Liver (tissue), 9 donors: Measurements from ENCODE around the gene DAPK2. TPM values are rescaled to one million over a fixed set of nuclear protein-coding genes. Genes with fewer than 3 reads are reported as not detected.

Source experiments
- DNase-seq: peaks from one replicate; pipeline ENCODE4 v3.0.0-alpha.2; 2017; ENCODE audit warnings: low spot score
- H3K27ac ChIP-seq, 2 donors: one replicate each; pipeline ENCODE4 v1.7.0; 2013; ENCODE audit warnings: inconsistent platforms in 2 of 2, low read length in 2 of 2, control low read depth in 1 of 2, low read depth in 1 of 2, mild to moderate bottlenecking in 1 of 2
- H3K27me3 ChIP-seq, 4 donors: one replicate each; pipeline versions ENCODE4 v1.6.1 to v1.7.0; 2013; ENCODE audit warnings: low read length in 3 of 4, inconsistent platforms in 1 of 4, mild to moderate bottlenecking in 1 of 4, moderate library complexity in 1 of 4; ENCODE audit not compliant: control insufficient read depth in 4 of 4, insufficient read depth in 4 of 4
- H3K36me3 ChIP-seq, 4 donors: one replicate each; pipeline versions ENCODE4 v1.6.1 to v1.7.0; 2013; ENCODE audit warnings: low read length in 3 of 4, mild to moderate bottlenecking in 3 of 4, low read depth in 1 of 4, moderate library complexity in 1 of 4; ENCODE audit not compliant: control insufficient read depth in 4 of 4, insufficient read depth in 3 of 4
- H3K4me1 ChIP-seq, 4 donors: one replicate each; pipeline versions ENCODE4 v1.6.1 to v1.7.0; 2013; ENCODE audit warnings: low read length in 3 of 4, mild to moderate bottlenecking in 3 of 4, moderate library complexity in 1 of 4; ENCODE audit not compliant: control insufficient read depth in 4 of 4, insufficient read depth in 4 of 4
- H3K4me3 ChIP-seq, 3 donors: one replicate each; pipeline versions ENCODE4 v1.6.1 to v1.7.0; 2013; ENCODE audit warnings: low read length in 3 of 3, control low read depth in 1 of 3, low read depth in 1 of 3, mild to moderate bottlenecking in 1 of 3
- H3K9ac ChIP-seq, 2 donors: one replicate each; pipeline ENCODE4 v1.7.0; 2013; ENCODE audit warnings: low read length in 2 of 2, mild to moderate bottlenecking in 2 of 2, moderate library complexity in 2 of 2, control low read depth in 1 of 2, low read depth in 1 of 2
- H3K9me3 ChIP-seq, 4 donors: one replicate each; pipeline versions ENCODE4 v1.6.1 to v1.7.0; 2013; ENCODE audit warnings: low read length in 3 of 4; ENCODE audit not compliant: control insufficient read depth in 4 of 4
- FOXA2 ChIP-seq: IDR thresholded peaks from 2 replicates; pipeline ENCODE4 v1.6.1; 2016; ENCODE audit warnings: antibody characterized with exemption
- GABPA ChIP-seq, 2 donors: IDR thresholded peaks in 1 of 2; conservative IDR thresholded peaks in 1 of 2; 2 replicates each; pipeline ENCODE4 v1.6.1; 2016; ENCODE audit warnings: antibody characterized with exemption in 2 of 2, mild to moderate bottlenecking in 1 of 2, moderate library complexity in 1 of 2
- HNF4G ChIP-seq: IDR thresholded peaks from 2 replicates; pipeline ENCODE4 v1.6.1; 2016; ENCODE audit warnings: antibody characterized with exemption
- JUND ChIP-seq, 2 donors: IDR thresholded peaks; 2 replicates each; pipeline ENCODE4 v1.6.1; 2016; ENCODE audit warnings: antibody characterized with exemption in 2 of 2
- RAD21 ChIP-seq, 2 donors: IDR thresholded peaks; 2 replicates each; pipeline ENCODE4 v1.6.1; 2016; ENCODE audit warnings: antibody characterized with exemption in 2 of 2, mild to moderate bottlenecking in 2 of 2
- RXRA ChIP-seq, 2 donors: IDR thresholded peaks; 2 replicates each; pipeline ENCODE4 v1.6.1; 2017 to 2018; ENCODE audit warnings: antibody characterized with exemption in 2 of 2, mild to moderate bottlenecking in 1 of 2
- SP1 ChIP-seq: IDR thresholded peaks from 2 replicates; pipeline ENCODE4 v1.6.1; 2018; ENCODE audit warnings: antibody characterized with exemption, mild to moderate bottlenecking
- TAF1 ChIP-seq: conservative IDR thresholded peaks from 2 replicates; pipeline ENCODE4 v1.6.1; 2016; ENCODE audit warnings: antibody characterized with exemption, mild to moderate bottlenecking
- YY1 ChIP-seq: IDR thresholded peaks from 2 replicates; pipeline ENCODE4 v1.6.1; 2016; ENCODE audit warnings: antibody characterized with exemption, mild to moderate bottlenecking
- WGBS: extraction: QIAGEN DNeasy Blood & Tissue Kit; methylation state at CpG from one replicate; pipeline ENCODE4 v1.1.7; 2013; 5-methylcytosine and 5-hydroxymethylcytosine counted together
- polyA plus RNA-seq, 2 donors: library from polyadenylated mRNA; stranded (reverse) in 1 of 2; unstranded in 1 of 2; fragments of 200-250 nt in 1 of 2; fragments of >200 nt in 1 of 2; fragmentation: Nextera tagmentation in 1 of 2; extraction: Ambion mirVana in 1 of 2; gene quantifications; one replicate each; pipeline versions ENCODE4 v1.2.1 to v1.2.3, GENCODE V29; 2013 to 2015
- total RNA-seq, 2 donors: library from RNA; depleted of rRNA; stranded (reverse); fragments of >200 nt; gene quantifications; one replicate each; pipeline ENCODE4 v1.2.3, GENCODE V29; 2014
- TF ChIP-seq, protein P1 (sequence below): IDR thresholded peaks from 2 replicates; pipeline ENCODE4 v1.6.1; 2016; ENCODE audit warnings: antibody characterized with exemption
- TF ChIP-seq, protein P2 (sequence below): IDR thresholded peaks from 2 replicates; pipeline ENCODE4 v1.6.1; 2016; ENCODE audit warnings: antibody characterized with exemption
- TF ChIP-seq, protein P3 (sequence below): fragments of 150-350 bp; IDR thresholded peaks from 2 replicates; pipeline ENCODE4 v1.5.1; 2017; ENCODE audit warnings: improper control_type of control experiment, low read depth, low read length; ENCODE audit not compliant: missing input control
- TF ChIP-seq, protein P4 (sequence below): IDR thresholded peaks from 2 replicates; pipeline ENCODE4 v1.6.1; 2016; ENCODE audit warnings: antibody characterized with exemption
- TF ChIP-seq, protein P5 (sequence below): IDR thresholded peaks from 2 replicates; pipeline ENCODE4 v1.6.1; 2016; ENCODE audit warnings: antibody characterized with exemption, mild to moderate bottlenecking
- donor health status: healthy.
- donor health status: healthy.
- donor health status: healthy.
- donor health status: healthy.
- donor health status: healthy.

The DAPK2 gene
- total and polyA plus RNA-seq, 4 donors, result 1.0 to 3.6 (median 1.1) TPM

DNA sequence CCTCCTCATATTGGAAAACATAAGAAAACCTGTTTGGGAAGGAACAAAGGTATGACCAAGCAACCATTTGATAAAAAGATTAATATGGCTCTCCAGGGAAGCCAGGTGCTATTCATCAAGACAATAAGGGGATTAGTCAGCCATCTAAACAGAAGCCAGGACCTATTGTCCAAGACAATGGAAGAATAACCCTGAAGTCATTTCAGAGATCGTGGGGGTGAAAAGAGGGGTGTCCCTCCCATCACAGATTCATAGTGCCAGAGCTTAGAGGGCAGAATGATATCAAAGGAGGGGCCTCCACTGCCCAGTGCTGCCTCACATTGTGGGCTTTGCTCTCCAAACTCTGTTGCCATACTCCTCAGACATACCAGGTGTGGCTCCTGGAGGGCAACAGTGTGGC, 73.5 kb downstream of the DAPK2 start:
- no peak for DNase-seq
- Histone ChIP-seq H3K4me3 (no peak overlapping the region), H3K27ac (no peak overlapping the region), H3K9me3 (no peaks in the 10 kb centered on the region), H3K36me3 (no peaks in the 10 kb centered on the region), H3K9ac (no peak overlapping the region), H3K27me3 (no peaks in the 10 kb centered on the region), H3K4me1 (peaks cover 8 to 28% (median 18%) of the 10 kb centered on the region in 4 donors)
- WGBS, result 96% methylated on average over 1 of the region's 1 CpG
- TF ChIP-seq HNF4G, result no peak
- no peak for TF ChIP-seq FOXA2

DNA sequence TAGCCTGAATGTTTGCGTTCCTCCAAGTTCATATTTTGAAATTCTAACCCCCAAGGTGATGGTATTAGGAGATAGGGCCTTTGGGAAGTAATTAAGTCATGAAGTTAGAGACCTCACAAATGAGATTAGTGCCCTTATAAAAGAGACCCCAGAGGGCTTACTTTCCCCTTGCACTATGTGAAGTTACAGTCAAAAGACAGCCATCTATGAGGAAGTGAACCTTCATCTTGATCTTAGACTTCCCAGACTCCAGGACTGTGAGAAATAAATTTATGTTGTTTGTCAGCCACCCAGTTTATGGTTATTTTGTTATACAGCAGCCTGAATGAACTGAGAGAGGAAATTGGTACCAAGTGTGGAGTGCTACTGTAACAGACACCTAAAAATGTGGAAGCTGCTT, 74.4 kb downstream of the DAPK2 start:
- no peak overlapping the region for H3K4me3 ChIP-seq
- H3K9ac ChIP-seq, result no peak overlapping the region
- no peak for DNase-seq
- 97% methylated on average over 1 of the region's 1 CpG for WGBS
- no peaks in the 10 kb centered on the region for H3K36me3 ChIP-seq
- peaks cover 8 to 28% (median 18%) of the 10 kb centered on the region in 4 donors for H3K4me1 ChIP-seq
- H3K27ac ChIP-seq, result no peak overlapping the region
- TF ChIP-seq, protein P1, sequence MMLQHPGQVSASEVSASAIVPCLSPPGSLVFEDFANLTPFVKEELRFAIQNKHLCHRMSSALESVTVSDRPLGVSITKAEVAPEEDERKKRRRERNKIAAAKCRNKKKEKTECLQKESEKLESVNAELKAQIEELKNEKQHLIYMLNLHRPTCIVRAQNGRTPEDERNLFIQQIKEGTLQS, result no peak
- TF ChIP-seq HNF4G (no peak), SP1 (no peak), GABPA (IDR thresholded peaks at IDR 0.05 in 1 of 2, conservative IDR thresholded peaks at IDR 0.05 in 1 of 2) (no peak), RAD21 (IDR thresholded peaks at IDR 0.05) (no peak), FOXA2 (no peak), TAF1 (no peak), YY1 (no peak), JUND (IDR thresholded peaks at IDR 0.05) (no peak), RXRA (IDR thresholded peaks at IDR 0.05) (no peak)
- TF ChIP-seq, protein P2, sequence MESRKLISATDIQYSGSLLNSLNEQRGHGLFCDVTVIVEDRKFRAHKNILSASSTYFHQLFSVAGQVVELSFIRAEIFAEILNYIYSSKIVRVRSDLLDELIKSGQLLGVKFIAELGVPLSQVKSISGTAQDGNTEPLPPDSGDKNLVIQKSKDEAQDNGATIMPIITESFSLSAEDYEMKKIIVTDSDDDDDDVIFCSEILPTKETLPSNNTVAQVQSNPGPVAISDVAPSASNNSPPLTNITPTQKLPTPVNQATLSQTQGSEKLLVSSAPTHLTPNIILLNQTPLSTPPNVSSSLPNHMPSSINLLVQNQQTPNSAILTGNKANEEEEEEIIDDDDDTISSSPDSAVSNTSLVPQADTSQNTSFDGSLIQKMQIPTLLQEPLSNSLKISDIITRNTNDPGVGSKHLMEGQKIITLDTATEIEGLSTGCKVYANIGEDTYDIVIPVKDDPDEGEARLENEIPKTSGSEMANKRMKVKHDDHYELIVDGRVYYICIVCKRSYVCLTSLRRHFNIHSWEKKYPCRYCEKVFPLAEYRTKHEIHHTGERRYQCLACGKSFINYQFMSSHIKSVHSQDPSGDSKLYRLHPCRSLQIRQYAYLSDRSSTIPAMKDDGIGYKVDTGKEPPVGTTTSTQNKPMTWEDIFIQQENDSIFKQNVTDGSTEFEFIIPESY, result no peak
- TF ChIP-seq, protein P3, sequence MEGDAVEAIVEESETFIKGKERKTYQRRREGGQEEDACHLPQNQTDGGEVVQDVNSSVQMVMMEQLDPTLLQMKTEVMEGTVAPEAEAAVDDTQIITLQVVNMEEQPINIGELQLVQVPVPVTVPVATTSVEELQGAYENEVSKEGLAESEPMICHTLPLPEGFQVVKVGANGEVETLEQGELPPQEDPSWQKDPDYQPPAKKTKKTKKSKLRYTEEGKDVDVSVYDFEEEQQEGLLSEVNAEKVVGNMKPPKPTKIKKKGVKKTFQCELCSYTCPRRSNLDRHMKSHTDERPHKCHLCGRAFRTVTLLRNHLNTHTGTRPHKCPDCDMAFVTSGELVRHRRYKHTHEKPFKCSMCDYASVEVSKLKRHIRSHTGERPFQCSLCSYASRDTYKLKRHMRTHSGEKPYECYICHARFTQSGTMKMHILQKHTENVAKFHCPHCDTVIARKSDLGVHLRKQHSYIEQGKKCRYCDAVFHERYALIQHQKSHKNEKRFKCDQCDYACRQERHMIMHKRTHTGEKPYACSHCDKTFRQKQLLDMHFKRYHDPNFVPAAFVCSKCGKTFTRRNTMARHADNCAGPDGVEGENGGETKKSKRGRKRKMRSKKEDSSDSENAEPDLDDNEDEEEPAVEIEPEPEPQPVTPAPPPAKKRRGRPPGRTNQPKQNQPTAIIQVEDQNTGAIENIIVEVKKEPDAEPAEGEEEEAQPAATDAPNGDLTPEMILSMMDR, result no peak
- TF ChIP-seq, protein P4, sequence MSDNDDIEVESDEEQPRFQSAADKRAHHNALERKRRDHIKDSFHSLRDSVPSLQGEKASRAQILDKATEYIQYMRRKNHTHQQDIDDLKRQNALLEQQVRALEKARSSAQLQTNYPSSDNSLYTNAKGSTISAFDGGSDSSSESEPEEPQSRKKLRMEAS, result no peak
- TF ChIP-seq, protein P5, sequence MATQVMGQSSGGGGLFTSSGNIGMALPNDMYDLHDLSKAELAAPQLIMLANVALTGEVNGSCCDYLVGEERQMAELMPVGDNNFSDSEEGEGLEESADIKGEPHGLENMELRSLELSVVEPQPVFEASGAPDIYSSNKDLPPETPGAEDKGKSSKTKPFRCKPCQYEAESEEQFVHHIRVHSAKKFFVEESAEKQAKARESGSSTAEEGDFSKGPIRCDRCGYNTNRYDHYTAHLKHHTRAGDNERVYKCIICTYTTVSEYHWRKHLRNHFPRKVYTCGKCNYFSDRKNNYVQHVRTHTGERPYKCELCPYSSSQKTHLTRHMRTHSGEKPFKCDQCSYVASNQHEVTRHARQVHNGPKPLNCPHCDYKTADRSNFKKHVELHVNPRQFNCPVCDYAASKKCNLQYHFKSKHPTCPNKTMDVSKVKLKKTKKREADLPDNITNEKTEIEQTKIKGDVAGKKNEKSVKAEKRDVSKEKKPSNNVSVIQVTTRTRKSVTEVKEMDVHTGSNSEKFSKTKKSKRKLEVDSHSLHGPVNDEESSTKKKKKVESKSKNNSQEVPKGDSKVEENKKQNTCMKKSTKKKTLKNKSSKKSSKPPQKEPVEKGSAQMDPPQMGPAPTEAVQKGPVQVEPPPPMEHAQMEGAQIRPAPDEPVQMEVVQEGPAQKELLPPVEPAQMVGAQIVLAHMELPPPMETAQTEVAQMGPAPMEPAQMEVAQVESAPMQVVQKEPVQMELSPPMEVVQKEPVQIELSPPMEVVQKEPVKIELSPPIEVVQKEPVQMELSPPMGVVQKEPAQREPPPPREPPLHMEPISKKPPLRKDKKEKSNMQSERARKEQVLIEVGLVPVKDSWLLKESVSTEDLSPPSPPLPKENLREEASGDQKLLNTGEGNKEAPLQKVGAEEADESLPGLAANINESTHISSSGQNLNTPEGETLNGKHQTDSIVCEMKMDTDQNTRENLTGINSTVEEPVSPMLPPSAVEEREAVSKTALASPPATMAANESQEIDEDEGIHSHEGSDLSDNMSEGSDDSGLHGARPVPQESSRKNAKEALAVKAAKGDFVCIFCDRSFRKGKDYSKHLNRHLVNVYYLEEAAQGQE, result no peak
- no peaks in the 10 kb centered on the region for H3K27me3 ChIP-seq
- no peaks in the 10 kb centered on the region for H3K9me3 ChIP-seq
